GM10266 (cell line): ENCODE results near the gene PPP1R15A.

Experiments used
- DNase-seq: peaks from one replicate; pipeline ENCODE4 v3.0.0; 2012; ENCODE audit errors: extremely low spot score
- CTCF ChIP-seq: IDR thresholded peaks from 2 replicates; pipeline ENCODE4 v1.5.1; 2012; ENCODE audit warnings: mild to moderate bottlenecking, low read depth; ENCODE audit not compliant: control insufficient read depth, insufficient read depth; ENCODE audit errors: missing control alignments

The PPP1R15A gene

GRCh38 chr19:48859711-48860572 lies 12.3 kb upstream of the PPP1R15A start:
- TF ChIP-seq CTCF = no peak

GRCh38 chr19:48861313-48861712 lies 10.9 kb upstream of the PPP1R15A start:
- DNase-seq = no peak
- TF ChIP-seq CTCF = no peak

More at GRCh38 chr19:48859711-48860572, 12.3 kb upstream of the PPP1R15A start:
- DNase-seq = no peak

- DNase-seq = no peak
- TF ChIP-seq CTCF = no peak
Observed at GRCh38 chr19:48862827-48863226, 9.4 kb upstream of the PPP1R15A start.

GRCh38 chr19:48866692-48867091 lies 5.5 kb upstream of the PPP1R15A start:
- DNase-seq = no peak
- no peak for TF ChIP-seq CTCF

GRCh38 chr19:48867123-48867745 lies 5.0 kb upstream of the PPP1R15A start:
- no peak for DNase-seq
- TF ChIP-seq CTCF = no peak

- no peak for TF ChIP-seq CTCF
- DNase-seq = no peak
Observed at GRCh38 chr19:48867746-48868113, 4.5 kb upstream of the PPP1R15A start.
